GM12864 (cell line): Measurements from ENCODE around the gene PSKH1.

Source experiments
- DNase-seq: peaks from one replicate; pipeline ENCODE4 v3.0.0-alpha.2; 2011; ENCODE audit warnings: low read depth
- H3K4me3 ChIP-seq: 2 replicates; pipeline ENCODE4 v1.5.1; 2011; ENCODE audit warnings: mild to moderate bottlenecking, low read depth, low read length, control low read depth
- CTCF ChIP-seq: IDR thresholded peaks from 2 replicates; pipeline ENCODE4 v1.5.1; 2011; ENCODE audit warnings: low read depth, mild to moderate bottlenecking, moderate library complexity, low read length, control low read depth, inconsistent platforms; ENCODE audit errors: missing control alignments

PSKH1 gene

GRCh38 chr16:67940446-67941089 lies 47.5 kb downstream of the PSKH1 start:
- H3K4me3 ChIP-seq: no peak overlapping the region
- no peak for TF ChIP-seq CTCF
- DNase-seq: no peak

- DNase-seq: no peak
- no peak for TF ChIP-seq CTCF
These were observed 48.6 kb downstream of the PSKH1 start for GRCh38 chr16:67941469-67942199.

GRCh38 chr16:67942200-67942509 lies 49.1 kb downstream of the PSKH1 start:
- peak; percentile 93 for TF ChIP-seq CTCF
- DNase-seq: no peak
- H3K4me3 ChIP-seq: no peak overlapping the region

More at GRCh38 chr16:67941469-67942199, 48.6 kb downstream of the PSKH1 start:
- H3K4me3 ChIP-seq: no peak overlapping the region

GRCh38 chr16:67942510-67943255 lies 49.6 kb downstream of the PSKH1 start:
- no peak for DNase-seq
- TF ChIP-seq CTCF: no peak
- H3K4me3 ChIP-seq: no peak overlapping the region

- DNase-seq: no peak
- no peak overlapping the region for H3K4me3 ChIP-seq
- TF ChIP-seq CTCF: no peak
These were observed 50.2 kb downstream of the PSKH1 start for GRCh38 chr16:67943256-67943618.

- no peak within 1 kb of the TSS for H3K4me3 ChIP-seq
- DNase-seq: no peak
- no peak for TF ChIP-seq CTCF
These were observed 50.8 kb downstream of the PSKH1 start, which contains the start of gene LCAT for GRCh38 chr16:67943619-67944504. Gene LCAT (minus strand): TSS chr16:67944120. CDS start chr16:67944101, 19 bp downstream.
